ENCODE measurements around the gene MORN1. TPM values are rescaled to one million over a fixed set of nuclear protein-coding genes. Genes with fewer than 3 reads are reported as not detected.

The MORN1 gene
- total and polyA plus RNA-seq, 4 donors, result 2.3 to 6.9 (median 3.6) TPM

DNA sequence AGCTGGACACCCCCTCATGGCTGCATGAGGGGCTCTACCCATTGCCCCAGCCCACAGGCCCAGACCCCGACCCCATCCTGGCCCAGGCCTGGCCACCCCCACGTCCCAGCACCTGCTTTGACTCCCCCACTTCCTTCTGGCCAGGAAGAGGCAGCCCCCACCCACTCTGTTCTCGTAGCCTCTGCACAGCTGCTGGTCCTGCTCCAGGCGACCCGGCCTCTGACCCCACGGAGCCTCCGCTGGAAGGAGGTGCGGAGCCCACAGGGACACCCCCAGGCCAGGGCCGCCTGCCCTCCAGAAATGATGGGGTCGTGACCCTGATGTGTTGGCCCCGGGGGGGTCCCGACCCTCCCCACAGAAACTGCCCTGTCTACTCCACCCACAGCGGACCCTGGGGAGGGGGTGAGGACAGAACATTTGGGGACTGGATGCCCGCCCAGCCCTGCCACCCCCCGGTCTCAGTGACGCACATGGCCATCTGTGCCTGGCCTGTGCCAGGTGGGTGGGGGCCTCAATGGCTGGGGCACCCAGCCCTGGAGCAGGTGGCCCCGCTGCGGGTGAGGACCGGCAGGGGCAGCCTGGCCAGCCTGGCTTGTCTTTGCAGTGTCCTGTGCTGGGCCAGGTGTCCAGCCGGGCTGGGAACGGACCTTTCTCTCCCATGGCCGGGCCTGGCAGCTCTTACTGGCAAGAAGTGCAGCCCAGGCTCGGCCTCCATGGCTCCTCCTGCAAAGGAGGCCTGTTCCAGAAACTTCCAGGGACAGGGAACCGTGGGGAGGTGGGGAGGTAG is 78.6 kb downstream of the MORN1 start:
- Histone ChIP-seq H3K4me1 (ENCODE audit: control insufficient read depth in 4 of 4, insufficient read depth in 4 of 4, low read length in 3 of 4) (peaks cover 5 to 35% (median 14%) of the 10 kb centered on the region in 4 donors), H3K9ac (ENCODE audit: low read depth in 1 of 2, low read length in 2 of 2) (no peak overlapping the region), H3K27ac (ENCODE audit: low read depth in 1 of 2, low read length in 2 of 2) (peak overlapping the region; percentile 25 to 28), H3K9me3 (ENCODE audit: control insufficient read depth in 4 of 4, low read length in 3 of 4) (no peaks in the 10 kb centered on the region), H3K36me3 (ENCODE audit: control insufficient read depth in 4 of 4, insufficient read depth in 3 of 4, low read depth in 1 of 4, low read length in 3 of 4) (peaks cover 3 to 11% (median 8%) of the 10 kb centered on the region in 4 donors), H3K27me3 (ENCODE audit: control insufficient read depth in 4 of 4, insufficient read depth in 4 of 4, low read length in 3 of 4) (no peaks in the 10 kb centered on the region), H3K4me3 (ENCODE audit: low read depth in 1 of 3, low read length in 3 of 3) (no peak overlapping the region)
- TF ChIP-seq SP1 (IDR thresholded peaks at IDR 0.05) (no peak), RAD21 (IDR thresholded peaks at IDR 0.05) (peak in 1 of 2 donors; percentile 16)
- WGBS, result 42% methylated on average over 24 of the region's 24 CpGs
- no peak for DNase-seq (ENCODE audit: low spot score)

DNA sequence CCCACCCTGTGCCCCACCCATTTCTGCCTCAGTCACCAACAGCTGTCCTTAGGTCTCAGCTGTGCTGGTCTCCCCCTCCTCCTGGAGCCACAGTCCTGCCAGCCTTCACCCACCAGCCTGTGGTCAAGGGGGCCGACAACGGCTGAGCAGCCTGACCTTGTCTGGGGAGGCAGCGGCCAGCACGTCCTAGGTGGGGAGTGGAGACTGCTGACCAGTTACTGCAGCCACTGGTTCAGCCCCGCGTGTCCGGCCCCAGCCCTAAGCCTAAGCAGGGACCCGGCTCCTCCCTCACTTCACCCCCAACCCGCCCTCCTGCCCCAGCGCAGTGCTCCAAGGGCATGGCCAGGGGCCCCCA is 79.2 kb downstream of the MORN1 start:
- peaks cover 6 to 16% (median 13%) of the 10 kb centered on the region in 4 donors for H3K36me3 ChIP-seq (ENCODE audit: control insufficient read depth in 4 of 4, insufficient read depth in 3 of 4, low read depth in 1 of 4, low read length in 3 of 4)
- no peak for TF ChIP-seq SP1 (IDR thresholded peaks at IDR 0.05)
- no peak for TF ChIP-seq YY1 (IDR thresholded peaks at IDR 0.05)
- no peak for TF ChIP-seq FOXA1 (IDR thresholded peaks at IDR 0.05)
- no peak for TF ChIP-seq HNF4A (conservative IDR thresholded peaks at IDR 0.05)
- TF ChIP-seq HNF4G (IDR thresholded peaks at IDR 0.05), result no peak
- TF ChIP-seq, protein P1, sequence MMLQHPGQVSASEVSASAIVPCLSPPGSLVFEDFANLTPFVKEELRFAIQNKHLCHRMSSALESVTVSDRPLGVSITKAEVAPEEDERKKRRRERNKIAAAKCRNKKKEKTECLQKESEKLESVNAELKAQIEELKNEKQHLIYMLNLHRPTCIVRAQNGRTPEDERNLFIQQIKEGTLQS (IDR thresholded peaks at IDR 0.05), result no peak
- no peak for TF ChIP-seq TAF1 (conservative IDR thresholded peaks at IDR 0.05)
- TF ChIP-seq, protein P2, sequence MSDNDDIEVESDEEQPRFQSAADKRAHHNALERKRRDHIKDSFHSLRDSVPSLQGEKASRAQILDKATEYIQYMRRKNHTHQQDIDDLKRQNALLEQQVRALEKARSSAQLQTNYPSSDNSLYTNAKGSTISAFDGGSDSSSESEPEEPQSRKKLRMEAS (IDR thresholded peaks at IDR 0.05), result no peak
- TF ChIP-seq, protein P3, sequence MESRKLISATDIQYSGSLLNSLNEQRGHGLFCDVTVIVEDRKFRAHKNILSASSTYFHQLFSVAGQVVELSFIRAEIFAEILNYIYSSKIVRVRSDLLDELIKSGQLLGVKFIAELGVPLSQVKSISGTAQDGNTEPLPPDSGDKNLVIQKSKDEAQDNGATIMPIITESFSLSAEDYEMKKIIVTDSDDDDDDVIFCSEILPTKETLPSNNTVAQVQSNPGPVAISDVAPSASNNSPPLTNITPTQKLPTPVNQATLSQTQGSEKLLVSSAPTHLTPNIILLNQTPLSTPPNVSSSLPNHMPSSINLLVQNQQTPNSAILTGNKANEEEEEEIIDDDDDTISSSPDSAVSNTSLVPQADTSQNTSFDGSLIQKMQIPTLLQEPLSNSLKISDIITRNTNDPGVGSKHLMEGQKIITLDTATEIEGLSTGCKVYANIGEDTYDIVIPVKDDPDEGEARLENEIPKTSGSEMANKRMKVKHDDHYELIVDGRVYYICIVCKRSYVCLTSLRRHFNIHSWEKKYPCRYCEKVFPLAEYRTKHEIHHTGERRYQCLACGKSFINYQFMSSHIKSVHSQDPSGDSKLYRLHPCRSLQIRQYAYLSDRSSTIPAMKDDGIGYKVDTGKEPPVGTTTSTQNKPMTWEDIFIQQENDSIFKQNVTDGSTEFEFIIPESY (IDR thresholded peaks at IDR 0.05), result no peak
- no peak for TF ChIP-seq FOXA2 (IDR thresholded peaks at IDR 0.05)
- TF ChIP-seq NR2F2 (IDR thresholded peaks at IDR 0.05), result no peak
- no peak for TF ChIP-seq RXRA (IDR thresholded peaks at IDR 0.05)
- TF ChIP-seq, protein P4, sequence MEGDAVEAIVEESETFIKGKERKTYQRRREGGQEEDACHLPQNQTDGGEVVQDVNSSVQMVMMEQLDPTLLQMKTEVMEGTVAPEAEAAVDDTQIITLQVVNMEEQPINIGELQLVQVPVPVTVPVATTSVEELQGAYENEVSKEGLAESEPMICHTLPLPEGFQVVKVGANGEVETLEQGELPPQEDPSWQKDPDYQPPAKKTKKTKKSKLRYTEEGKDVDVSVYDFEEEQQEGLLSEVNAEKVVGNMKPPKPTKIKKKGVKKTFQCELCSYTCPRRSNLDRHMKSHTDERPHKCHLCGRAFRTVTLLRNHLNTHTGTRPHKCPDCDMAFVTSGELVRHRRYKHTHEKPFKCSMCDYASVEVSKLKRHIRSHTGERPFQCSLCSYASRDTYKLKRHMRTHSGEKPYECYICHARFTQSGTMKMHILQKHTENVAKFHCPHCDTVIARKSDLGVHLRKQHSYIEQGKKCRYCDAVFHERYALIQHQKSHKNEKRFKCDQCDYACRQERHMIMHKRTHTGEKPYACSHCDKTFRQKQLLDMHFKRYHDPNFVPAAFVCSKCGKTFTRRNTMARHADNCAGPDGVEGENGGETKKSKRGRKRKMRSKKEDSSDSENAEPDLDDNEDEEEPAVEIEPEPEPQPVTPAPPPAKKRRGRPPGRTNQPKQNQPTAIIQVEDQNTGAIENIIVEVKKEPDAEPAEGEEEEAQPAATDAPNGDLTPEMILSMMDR (IDR thresholded peaks at IDR 0.05; ENCODE audit: low read depth, low read length, missing input control), result no peak
- TF ChIP-seq, protein P5, sequence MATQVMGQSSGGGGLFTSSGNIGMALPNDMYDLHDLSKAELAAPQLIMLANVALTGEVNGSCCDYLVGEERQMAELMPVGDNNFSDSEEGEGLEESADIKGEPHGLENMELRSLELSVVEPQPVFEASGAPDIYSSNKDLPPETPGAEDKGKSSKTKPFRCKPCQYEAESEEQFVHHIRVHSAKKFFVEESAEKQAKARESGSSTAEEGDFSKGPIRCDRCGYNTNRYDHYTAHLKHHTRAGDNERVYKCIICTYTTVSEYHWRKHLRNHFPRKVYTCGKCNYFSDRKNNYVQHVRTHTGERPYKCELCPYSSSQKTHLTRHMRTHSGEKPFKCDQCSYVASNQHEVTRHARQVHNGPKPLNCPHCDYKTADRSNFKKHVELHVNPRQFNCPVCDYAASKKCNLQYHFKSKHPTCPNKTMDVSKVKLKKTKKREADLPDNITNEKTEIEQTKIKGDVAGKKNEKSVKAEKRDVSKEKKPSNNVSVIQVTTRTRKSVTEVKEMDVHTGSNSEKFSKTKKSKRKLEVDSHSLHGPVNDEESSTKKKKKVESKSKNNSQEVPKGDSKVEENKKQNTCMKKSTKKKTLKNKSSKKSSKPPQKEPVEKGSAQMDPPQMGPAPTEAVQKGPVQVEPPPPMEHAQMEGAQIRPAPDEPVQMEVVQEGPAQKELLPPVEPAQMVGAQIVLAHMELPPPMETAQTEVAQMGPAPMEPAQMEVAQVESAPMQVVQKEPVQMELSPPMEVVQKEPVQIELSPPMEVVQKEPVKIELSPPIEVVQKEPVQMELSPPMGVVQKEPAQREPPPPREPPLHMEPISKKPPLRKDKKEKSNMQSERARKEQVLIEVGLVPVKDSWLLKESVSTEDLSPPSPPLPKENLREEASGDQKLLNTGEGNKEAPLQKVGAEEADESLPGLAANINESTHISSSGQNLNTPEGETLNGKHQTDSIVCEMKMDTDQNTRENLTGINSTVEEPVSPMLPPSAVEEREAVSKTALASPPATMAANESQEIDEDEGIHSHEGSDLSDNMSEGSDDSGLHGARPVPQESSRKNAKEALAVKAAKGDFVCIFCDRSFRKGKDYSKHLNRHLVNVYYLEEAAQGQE (IDR thresholded peaks at IDR 0.05), result no peak
- TF ChIP-seq JUND (IDR thresholded peaks at IDR 0.05), result no peak
- TF ChIP-seq EGR1 (IDR thresholded peaks at IDR 0.05; ENCODE audit: low read depth in 2 of 2), result no peak
- no peak for TF ChIP-seq RAD21 (IDR thresholded peaks at IDR 0.05)
- TF ChIP-seq GABPA (IDR thresholded peaks at IDR 0.05 in 1 of 2, conservative IDR thresholded peaks at IDR 0.05 in 1 of 2), result no peak
- WGBS, result 75% methylated on average over 10 of the region's 10 CpGs
- H3K27ac ChIP-seq (ENCODE audit: low read depth in 1 of 2, low read length in 2 of 2), result peak overlapping the region in 1 of 2 donors; percentile 25
- no peaks in the 10 kb centered on the region for H3K27me3 ChIP-seq (ENCODE audit: control insufficient read depth in 4 of 4, insufficient read depth in 4 of 4, low read length in 3 of 4)
- H3K4me1 ChIP-seq (ENCODE audit: control insufficient read depth in 4 of 4, insufficient read depth in 4 of 4, low read length in 3 of 4), result peaks cover 5 to 35% (median 14%) of the 10 kb centered on the region in 4 donors
- no peak for DNase-seq (ENCODE audit: low spot score)
- H3K9ac ChIP-seq (ENCODE audit: low read depth in 1 of 2, low read length in 2 of 2), result no peak overlapping the region
- H3K9me3 ChIP-seq (ENCODE audit: control insufficient read depth in 4 of 4, low read length in 3 of 4), result no peaks in the 10 kb centered on the region
- no peak overlapping the region for H3K4me3 ChIP-seq (ENCODE audit: low read depth in 1 of 3, low read length in 3 of 3)

Data from liver (tissue), 9 donors.